Measurements from ENCODE around the gene KRTAP4-16.

- TF ChIP-seq PHF8 (conservative IDR thresholded peaks at IDR 0.05; ENCODE audit: low read depth, low read length): no peak
- TF ChIP-seq CTCF (IDR thresholded peaks at IDR 0.05; ENCODE audit: control extremely low read depth in 1 of 3, insufficient read depth in 1 of 3, low read depth in 1 of 3, low read length in 3 of 3): no peak
- no peak for TF ChIP-seq USF2 (IDR thresholded peaks at IDR 0.05; ENCODE audit: low read length)
- TF ChIP-seq EZH2 (IDR thresholded peaks at IDR 0.05; ENCODE audit: low read depth, low read length, severe bottlenecking): no peak
- TF ChIP-seq POLR2AphosphoS5 (IDR thresholded peaks at IDR 0.05; ENCODE audit: low read depth, low read length): no peak
- no peak for TF ChIP-seq RAD21 (IDR thresholded peaks at IDR 0.05 in 1 of 2, conservative IDR thresholded peaks at IDR 0.05 in 1 of 2; ENCODE audit: low read depth in 2 of 2, low read length in 2 of 2)
- TF ChIP-seq ZNF274 (IDR thresholded peaks at IDR 0.05; ENCODE audit: borderline replicate concordance, extremely low read depth, low read length): no peak
Measured at GRCh38 chr17:41127371-41127770, 25.4 kb upstream of the KRTAP4-16 start.
